Activated naive CD8-positive, alpha-beta T cell treated with anti-CD3 and anti-CD28 coated beads, Interleukin-2, amount 50 U/mL, for 24 hours (primary cell): ENCODE results near the gene CXCR3.
"Not testable (repeated sequence)": the region's sequence is repeated elsewhere in the genome, so short reads cannot be mapped to it uniquely, and the experiment has no call there.

Experiments used
- ATAC-seq: fragments of 150-1000 bp; cut with Tn5 transposase; one replicate; pipeline ENCODE4 v1.10.0; 2021
- DNase-seq: peaks from one replicate; pipeline ENCODE4 v3.0.0; 2021
- H3K27ac Mint-ChIP-seq: one replicate; pipeline ENCODE4 v1.8.0; 2021; ENCODE audit warnings: mild to moderate bottlenecking, mixed read lengths
- H3K27me3 Mint-ChIP-seq: one replicate; pipeline ENCODE4 v1.8.0; 2021; ENCODE audit warnings: mixed read lengths
- H3K36me3 Mint-ChIP-seq: one replicate; pipeline ENCODE4 v1.8.0; 2021; ENCODE audit warnings: low read depth, mixed read lengths
- H3K4me1 Mint-ChIP-seq: one replicate; pipeline ENCODE4 v1.8.0; 2021; ENCODE audit warnings: mixed read lengths
- H3K4me3 Mint-ChIP-seq: one replicate; pipeline ENCODE4 v1.8.0; 2021; ENCODE audit warnings: mild to moderate bottlenecking, moderate library complexity, mixed read lengths
- H3K9me3 Mint-ChIP-seq: one replicate; pipeline ENCODE4 v1.8.0; 2021; ENCODE audit warnings: mixed read lengths

The CXCR3 gene

DNA sequence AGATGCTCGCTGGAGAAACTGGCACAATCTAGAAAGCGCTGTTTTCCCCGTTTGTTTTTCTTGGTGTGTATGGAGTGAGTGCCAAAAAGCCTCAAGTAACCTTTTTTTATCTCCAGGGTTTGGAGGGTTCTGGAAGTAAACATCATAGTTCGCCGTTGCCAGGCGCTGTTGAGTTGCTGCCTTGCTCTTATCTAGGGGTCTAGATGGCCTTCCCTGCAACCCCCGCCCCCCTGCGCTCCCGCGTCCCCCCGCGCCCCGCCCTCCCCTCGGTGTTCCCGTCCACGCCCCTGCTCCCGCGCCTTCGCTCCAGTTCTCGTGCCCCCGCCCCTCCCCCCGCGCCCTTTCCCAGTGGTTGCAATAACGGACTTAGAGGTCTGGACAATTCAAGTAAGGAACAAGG lies 40.6 kb downstream of the CXCR3 start:
- no peak overlapping the region for H3K4me3 Mint-ChIP-seq
- ATAC-seq (no peak), DNase-seq (no peak)
- H3K4me1 Mint-ChIP-seq, result peaks cover 4% of the 10 kb centered on the region
- H3K27ac Mint-ChIP-seq, result peak overlapping the region; percentile 67
- H3K9me3 Mint-ChIP-seq, result no peaks in the 10 kb centered on the region
- H3K27me3 Mint-ChIP-seq, result no peaks in the 10 kb centered on the region
- peaks cover 55% of the 10 kb centered on the region for H3K36me3 Mint-ChIP-seq

DNA sequence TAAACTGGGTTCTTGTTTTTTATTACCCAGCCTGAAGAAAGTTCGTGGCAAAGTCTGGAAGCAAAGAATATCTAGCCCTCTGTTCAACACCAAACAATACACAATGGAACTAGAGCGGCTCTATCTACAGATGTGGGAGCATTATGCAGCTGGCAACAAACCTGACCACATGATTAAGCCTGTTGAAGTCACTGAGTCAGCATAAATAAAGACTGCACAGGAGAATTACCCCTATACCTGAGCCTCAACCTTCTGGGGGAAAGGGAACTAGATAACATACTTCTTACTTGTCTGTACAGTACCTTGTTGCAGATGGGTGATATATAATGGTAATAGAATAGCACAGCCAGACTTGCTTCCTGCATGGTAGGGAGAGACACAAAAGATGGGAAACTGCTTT lies 44.7 kb downstream of the CXCR3 start:
- H3K27me3 Mint-ChIP-seq, result no peaks in the 10 kb centered on the region
- ATAC-seq (no peak), DNase-seq (no peak)
- H3K36me3 Mint-ChIP-seq, result peaks cover 62% of the 10 kb centered on the region
- no peaks in the 10 kb centered on the region for H3K9me3 Mint-ChIP-seq
- H3K4me3 Mint-ChIP-seq, result no peak overlapping the region
- H3K27ac Mint-ChIP-seq, result peak overlapping the region; percentile 56
- peaks cover 6% of the 10 kb centered on the region for H3K4me1 Mint-ChIP-seq

DNA sequence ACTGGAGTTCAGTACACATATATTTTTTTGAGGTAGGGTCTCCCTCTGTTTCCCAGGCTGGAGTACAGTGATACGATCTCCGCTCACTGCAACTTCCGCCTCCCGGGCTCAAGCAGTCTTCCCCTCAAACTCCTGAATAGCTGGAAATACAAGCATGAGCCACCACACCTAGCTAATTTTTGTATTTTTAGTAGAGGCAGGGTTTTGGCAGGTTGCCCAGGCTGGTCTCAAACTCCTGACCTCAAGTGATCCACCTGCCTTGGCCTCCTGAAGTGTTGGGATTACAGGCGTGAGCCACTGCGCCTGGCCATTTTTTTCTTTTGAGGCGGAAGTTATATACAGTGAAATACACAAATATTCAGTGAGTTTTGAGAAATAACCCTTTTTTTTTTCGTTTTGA lies 46.9 kb downstream of the CXCR3 start:
- H3K27ac Mint-ChIP-seq, DNase-seq, H3K9me3 Mint-ChIP-seq, ATAC-seq, H3K27me3 Mint-ChIP-seq, H3K4me1 Mint-ChIP-seq, H3K4me3 Mint-ChIP-seq: not testable (repeated sequence)
- H3K36me3 Mint-ChIP-seq, result peaks cover 73% of the 10 kb centered on the region
